GM21717 (cell line): ENCODE measurements around the gene PACS1.
A peak's percentile ranks its signal among the peaks of the same experiment; 100 is the strongest.
"Not testable (repeated sequence)": the region's sequence is repeated elsewhere in the genome, so short reads cannot be mapped to it uniquely, and the experiment has no call there.

ENCODE experiments used
- ATAC-seq: cut with Tn5 transposase; IDR thresholded peaks from one replicate; pipeline ENCODE4 v1.9.1; 2021; ENCODE audit warnings: mild to moderate bottlenecking, moderate library complexity; ENCODE audit not compliant: unreplicated experiment

Gene PACS1

DNA sequence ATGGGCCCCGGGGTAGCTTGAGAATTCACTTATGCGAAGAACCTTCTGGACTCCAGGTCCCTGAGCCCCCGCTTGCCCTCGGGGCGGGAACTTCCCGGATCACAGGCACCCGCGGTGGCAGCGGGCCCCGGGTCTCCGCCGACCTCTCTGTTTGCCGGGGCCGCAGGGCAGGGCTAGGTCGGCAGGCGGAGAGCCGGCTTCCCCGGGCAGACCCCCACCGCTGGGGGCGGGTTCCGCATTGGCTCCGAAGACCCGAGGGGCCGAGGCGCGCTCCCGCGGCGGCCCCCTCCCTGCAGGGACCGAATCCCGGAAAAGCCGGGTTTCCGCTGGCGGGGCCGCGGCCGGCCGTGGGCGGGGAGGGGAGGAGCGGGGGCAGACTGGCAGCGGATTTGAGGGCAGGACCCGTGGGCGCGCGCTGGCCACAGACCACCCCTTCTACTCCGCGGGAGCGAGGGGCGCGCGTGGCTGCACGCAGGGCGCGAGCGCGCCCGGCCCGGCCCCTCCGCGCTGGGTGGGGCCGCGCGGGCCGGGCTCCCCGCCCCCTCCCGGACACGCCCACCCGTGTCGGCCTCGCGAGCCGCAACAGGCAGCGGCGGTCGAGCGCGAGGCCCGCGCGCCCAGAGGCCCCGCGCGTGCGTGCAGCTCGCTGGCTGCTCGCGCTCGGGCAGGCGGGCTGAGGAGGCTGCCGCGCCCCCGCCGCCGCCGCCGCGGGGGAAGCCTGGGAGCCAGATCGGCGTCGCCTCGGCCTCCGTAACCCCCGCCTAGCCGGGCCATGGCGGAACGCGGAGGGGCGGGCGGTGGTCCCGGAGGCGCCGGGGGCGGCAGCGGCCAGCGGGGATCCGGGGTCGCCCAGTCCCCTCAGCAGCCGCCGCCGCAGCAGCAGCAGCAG, at the start of gene PACS1:
TSS of gene PACS1 (plus strand) at position 558 of the 889 bp plus-strand sequence. CDS start at position 773, 215 bp downstream.
- no peak for ATAC-seq

GRCh38 chr11:66020618-66021357, 49.3 kb upstream of the PACS1 start:
- no peak for ATAC-seq

DNA sequence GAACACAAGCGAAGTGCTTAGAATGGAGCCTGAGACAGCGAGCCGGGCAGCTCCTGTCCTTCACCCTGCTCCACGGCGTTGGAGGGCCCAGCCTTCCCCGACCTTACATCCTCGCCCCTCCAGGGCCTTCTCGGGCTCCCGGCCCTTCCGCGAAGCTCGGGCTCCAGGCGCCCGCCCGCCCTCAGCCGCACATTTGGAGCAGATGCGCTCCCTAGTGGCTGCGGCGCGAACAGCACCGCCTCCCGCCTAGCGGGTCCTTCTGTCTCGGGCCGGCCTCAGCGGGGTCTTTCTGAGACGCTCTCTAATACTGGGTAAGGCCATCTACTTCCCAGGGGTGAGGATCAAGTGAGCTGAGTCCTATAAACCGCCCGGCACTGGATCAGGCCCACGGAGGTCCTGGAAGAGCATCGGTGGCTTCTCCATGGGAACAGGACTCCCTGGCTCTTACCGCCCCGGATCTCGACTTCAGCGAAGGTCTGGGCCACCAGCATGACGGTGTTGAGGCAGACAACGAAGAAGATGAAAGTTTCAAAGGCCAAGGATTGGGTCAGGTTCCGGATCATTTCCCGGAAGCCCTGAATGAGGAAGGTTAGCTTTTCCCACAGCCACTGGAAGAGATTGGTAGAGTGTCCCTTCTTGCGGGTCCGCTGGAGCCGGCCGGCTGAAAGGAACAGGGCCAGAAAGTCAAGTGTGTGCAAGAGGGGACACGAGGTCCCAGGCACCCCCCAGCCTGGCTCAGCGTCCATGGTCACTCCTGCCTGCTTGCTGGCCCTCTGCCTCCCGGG, 47.5 kb upstream of the PACS1 start:
- ATAC-seq, result no peak

DNA sequence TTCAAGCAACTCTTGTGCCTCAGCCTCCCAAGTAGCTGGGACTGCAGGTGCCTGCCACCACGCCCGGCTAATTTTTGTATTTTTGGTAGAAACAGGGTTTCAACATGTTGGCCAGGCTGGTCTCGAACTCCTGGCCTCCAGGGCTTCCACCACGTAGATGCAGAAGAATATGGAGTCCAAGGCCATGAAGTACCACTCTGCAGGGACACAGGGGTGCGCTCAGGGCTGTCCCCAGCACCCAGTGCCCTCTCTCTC, 47.0 kb upstream of the PACS1 start:
- not testable (repeated sequence) for ATAC-seq

DNA sequence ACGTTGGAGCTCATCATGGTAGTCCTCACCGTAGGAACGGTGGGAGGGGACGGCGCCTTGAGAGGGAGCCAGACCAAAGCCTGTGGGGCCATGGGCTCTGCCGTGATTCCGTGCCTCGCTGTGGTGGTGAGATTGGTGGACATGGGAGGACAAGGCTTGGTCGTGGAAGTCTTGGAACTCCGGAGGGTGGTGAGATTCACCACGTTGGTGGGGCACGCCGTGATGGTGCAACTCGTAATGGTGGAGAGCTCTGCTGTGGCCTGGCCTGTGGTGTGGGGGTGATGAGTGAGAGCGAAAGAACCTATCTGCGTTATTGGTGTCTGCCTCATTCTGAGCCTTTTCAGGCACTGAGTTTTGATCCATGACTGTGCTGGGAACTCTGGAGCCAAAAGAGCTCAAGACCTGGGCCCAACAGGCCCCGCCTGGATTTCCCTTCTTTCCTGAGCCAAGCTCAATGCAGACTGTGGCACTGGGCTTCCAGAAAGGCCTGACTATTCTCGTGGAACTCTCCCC, 44.0 kb upstream of the PACS1 start, which contains the start of gene CATSPER1:
TSS of gene CATSPER1 (minus strand) at position 463 of the 513 bp plus-strand sequence. CDS start at position 363, 100 bp downstream.
- ATAC-seq, result no peak

DNA sequence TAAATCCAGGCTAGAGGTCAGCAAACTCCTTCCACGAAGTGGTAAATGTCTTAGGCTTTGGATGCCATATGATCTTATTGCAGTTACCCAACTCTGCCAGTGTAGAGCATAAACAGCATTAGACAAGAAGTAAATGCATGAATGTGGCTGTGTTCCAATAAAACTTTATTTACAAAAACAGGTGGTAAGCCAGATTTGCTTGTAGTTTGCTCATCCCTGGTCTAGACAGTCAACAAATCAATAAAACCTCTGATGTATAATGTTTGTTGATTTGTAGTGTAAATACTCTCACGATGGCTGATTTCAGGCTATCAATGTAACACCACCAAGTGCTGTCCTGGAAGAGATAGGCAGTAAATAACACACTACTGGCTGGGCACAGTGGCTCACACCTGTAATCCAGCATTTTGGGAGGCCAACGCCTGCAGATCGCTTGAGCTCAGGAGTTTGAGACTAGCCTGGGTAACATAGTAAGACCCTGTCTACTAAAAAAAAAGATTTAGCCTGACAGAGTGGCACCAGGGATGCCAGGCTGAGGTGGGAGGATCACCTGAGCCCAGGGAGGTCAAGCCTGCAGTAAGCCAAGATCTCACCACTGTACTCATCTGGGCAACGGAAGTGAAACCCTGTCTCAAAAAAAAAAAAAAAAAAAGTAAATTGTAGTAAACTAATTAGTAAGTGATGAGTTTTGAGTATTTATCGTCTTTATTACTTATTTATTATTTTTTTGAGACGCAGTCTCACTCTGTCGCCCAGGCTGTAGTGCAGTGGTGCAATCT, 36.9 kb upstream of the PACS1 start:
- no peak for ATAC-seq

DNA sequence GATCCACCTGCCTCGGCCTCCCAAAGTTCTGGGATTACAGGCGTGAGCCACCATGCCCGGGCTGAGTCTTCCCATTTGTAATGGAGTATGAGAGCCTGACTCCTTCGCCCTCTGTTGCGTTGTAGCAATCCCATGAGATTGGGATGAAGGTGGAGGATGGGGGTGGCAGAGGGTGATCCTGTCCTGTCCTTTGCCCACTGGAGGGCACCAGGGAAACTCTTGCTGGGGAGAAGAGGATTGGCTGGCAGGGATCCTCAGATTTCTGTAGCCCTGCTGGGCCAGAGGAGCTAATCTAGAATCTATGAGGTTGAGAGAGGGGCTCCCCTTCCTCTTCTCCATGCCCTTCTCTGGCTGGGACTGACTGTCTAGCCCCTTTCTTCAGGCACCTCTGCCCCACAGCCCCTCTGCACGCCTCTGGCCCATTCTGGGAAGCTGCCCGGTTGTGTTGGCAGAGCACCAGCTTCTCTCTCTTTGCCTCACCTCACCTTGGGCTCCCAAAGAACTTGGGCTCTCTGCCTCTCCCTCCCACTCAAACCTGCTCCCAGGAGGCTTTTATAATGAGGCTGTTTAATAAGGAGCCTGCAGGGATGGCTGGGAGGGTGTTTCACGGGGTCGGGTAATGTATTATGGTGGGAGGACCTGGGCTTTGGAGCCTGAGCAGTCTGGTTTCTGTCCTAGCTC, 34.3 kb upstream of the PACS1 start:
- ATAC-seq, result no peak

- ATAC-seq, result no peak
Observed at GRCh38 chr11:66036334-66036710, 33.8 kb upstream of the PACS1 start.

GRCh38 chr11:66037327-66037726, 32.7 kb upstream of the PACS1 start:
- no peak for ATAC-seq

GRCh38 chr11:66039765-66040164, 30.3 kb upstream of the PACS1 start:
- ATAC-seq, result no peak

DNA sequence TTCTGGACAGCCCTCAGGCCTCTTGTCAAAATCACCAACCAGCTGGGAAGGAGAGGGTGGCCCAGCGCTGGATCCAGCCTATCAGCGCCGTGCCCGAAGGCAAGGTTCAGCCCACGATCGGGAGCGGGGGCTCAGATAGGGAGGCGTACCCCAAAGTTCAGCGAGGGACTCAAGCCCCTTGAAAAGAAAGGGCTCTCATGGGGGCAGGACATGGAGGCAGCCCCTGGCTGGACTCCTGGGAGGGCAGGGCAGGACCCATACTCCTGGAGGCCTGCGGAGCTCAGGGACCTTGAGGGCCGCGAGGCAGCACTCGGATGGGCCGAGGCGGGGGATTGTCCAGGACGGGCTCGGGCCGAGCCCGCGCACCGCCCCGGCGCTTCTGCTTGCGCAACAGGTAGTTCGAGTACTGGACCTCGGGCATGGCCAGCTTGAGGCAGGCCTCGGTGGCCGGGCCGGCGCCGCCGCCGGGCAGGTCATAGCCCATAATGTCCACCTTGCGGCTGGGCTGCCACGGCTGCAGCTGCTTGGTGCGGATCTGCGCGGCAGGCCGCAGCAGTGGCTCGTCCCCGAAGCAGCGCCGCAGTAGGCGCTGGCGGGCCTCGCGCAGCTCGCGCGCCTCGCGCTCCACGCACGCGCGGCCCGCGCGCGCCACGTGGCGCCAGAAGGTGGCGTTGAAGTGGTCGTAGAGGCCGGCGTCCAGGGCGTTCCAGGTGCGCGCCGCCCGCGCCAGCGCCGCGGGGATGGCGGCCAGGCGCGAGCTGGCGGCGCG, 27.7 kb upstream of the PACS1 start:
- ATAC-seq, result no peak

GRCh38 chr11:66042996-66043906, 26.8 kb upstream of the PACS1 start:
- ATAC-seq, result no peak

DNA sequence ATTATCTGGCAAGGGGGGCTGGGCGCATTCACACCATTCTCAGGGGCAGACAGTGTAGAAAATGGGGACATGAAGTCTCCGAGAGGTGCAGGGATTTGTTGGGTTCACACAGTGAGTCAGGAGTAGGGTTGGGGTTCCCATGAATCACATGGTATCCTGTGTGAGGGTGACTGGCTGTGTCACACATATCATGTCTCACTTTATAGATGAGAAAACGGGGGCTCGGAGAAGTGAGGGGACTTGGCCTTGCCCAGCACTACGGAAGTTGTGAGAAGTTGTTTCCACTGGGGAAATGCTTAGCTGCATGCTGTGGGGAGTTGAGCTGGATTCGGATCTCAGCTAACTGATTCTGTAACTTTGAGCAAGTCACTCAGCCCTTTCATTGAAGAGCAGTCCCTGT, 25.3 kb upstream of the PACS1 start:
- ATAC-seq, result no peak

- ATAC-seq, result peak; percentile 53
Observed at GRCh38 chr11:66045177-66045639, 24.9 kb upstream of the PACS1 start.

DNA sequence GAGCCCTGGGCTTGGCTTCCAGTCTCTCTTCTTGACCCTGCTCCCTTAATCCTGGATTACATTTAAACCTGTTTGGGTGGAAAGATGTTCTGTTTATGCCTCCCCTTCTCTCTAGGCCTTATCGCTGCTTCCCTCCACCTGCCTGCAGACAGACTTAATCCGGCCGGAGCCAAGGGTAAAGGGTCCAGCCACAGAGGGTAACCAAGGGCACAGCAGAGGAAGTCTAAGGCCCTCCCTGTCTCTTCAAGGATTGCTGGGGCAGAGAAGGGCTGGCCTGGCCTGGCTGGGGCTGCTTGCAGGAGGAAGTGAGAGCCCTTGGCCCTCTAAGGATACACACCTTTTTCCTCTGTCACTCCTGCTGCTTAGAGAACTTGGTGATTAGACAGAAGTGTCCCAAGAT, 23.2 kb upstream of the PACS1 start:
- no peak for ATAC-seq

DNA sequence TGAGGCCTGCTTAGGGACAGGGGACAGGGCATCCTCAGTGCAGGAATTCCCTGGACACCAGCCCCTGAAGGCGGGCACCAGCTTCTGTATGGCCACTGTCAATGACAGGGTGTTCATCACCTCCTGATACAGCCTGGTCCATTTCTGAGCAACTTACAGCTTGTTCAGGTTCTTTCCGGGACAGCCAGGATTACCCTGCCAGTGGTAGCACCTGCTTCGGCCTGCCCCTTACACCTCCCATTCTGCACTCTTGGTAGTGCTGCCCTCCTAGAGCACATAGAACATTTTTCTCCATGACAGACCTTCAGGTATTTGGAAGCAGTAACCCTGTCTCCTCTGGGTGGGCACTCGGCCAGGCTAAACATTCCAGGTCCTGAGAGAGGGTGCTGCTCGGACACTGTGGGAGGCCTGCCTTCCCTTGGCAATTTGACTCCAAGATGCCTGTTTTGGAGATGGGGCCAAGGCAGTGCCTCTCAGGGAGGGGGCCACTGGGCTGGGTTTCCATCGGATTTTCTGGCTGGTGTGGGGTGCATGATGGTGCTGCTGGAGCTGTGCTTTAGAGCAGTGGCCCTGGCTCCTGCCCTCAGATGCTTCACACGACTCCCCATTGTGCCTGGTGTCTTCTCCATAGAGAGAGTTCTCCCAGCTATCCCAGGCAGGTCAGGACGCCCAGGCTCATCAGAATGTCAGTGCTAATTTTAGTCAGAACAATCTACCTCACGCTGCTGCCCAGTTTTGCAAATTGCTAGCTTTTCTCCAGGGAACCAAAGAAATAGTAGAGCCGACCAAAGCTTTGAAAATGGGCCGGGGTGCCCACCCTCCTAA, 22.3 kb upstream of the PACS1 start:
- no peak for ATAC-seq
